ENCODE data around the gene CLN5.

CLN5 gene

GRCh38 chr13:76980075-76980718 lies 11.7 kb upstream of the CLN5 start:
- Histone ChIP-seq H3K27me3 (ENCODE audit: insufficient read depth, low read length) (peaks cover 18% of the 10 kb centered on the region), H3K9ac (ENCODE audit: low read depth, low read length) (no peak overlapping the region), H3K27ac (ENCODE audit: low read length) (no peak overlapping the region), H3K4me3 (ENCODE audit: low read length) (no peak overlapping the region), H3K4me1 (ENCODE audit: insufficient read depth, low read length) (0 out of 2 replicates have a peak, but pooled peaks cover 4% of the 10 kb centered on the region), H3K9me3 (ENCODE audit: insufficient read depth, low read depth, low read length) (no peaks in the 10 kb centered on the region), H3K36me3 (ENCODE audit: insufficient read depth, low read depth, low read length) (no peaks in the 10 kb centered on the region)

GRCh38 chr13:76982061-76982460 lies 9.8 kb upstream of the CLN5 start:
- Histone ChIP-seq H3K36me3 (ENCODE audit: insufficient read depth, low read depth, low read length) (no peaks in the 10 kb centered on the region), H3K4me3 (ENCODE audit: low read length) (no peak overlapping the region), H3K9me3 (ENCODE audit: insufficient read depth, low read depth, low read length) (no peaks in the 10 kb centered on the region), H3K27me3 (ENCODE audit: insufficient read depth, low read length) (peaks cover 27% of the 10 kb centered on the region), H3K27ac (ENCODE audit: low read length) (no peak overlapping the region), H3K9ac (ENCODE audit: low read depth, low read length) (no peak overlapping the region), H3K4me1 (ENCODE audit: insufficient read depth, low read length) (no peaks in the 10 kb centered on the region)

- Histone ChIP-seq H3K27ac (ENCODE audit: low read length) (no peak overlapping the region), H3K4me1 (ENCODE audit: insufficient read depth, low read length) (no peaks in the 10 kb centered on the region), H3K9ac (ENCODE audit: low read depth, low read length) (no peak overlapping the region), H3K36me3 (ENCODE audit: insufficient read depth, low read depth, low read length) (no peaks in the 10 kb centered on the region), H3K27me3 (ENCODE audit: insufficient read depth, low read length) (peaks cover 29% of the 10 kb centered on the region), H3K4me3 (ENCODE audit: low read length) (no peak overlapping the region), H3K9me3 (ENCODE audit: insufficient read depth, low read depth, low read length) (no peaks in the 10 kb centered on the region)
Observed at GRCh38 chr13:76983676-76984075, 8.2 kb upstream of the CLN5 start.

- H3K4me1 ChIP-seq (ENCODE audit: insufficient read depth, low read length): peaks cover 6% of the 10 kb centered on the region; the same call in 1 of the 2 replicates
- peak overlapping the region; percentile 97 for H3K4me3 ChIP-seq (ENCODE audit: low read length)
- peaks cover 6% of the 10 kb centered on the region; the same call in 1 of the 2 replicates for H3K27me3 ChIP-seq (ENCODE audit: insufficient read depth, low read length)
- H3K9me3 ChIP-seq (ENCODE audit: insufficient read depth, low read depth, low read length): no peaks in the 10 kb centered on the region
- no peak overlapping the region for H3K27ac ChIP-seq (ENCODE audit: low read length)
- H3K36me3 ChIP-seq (ENCODE audit: insufficient read depth, low read depth, low read length): peaks cover 10% of the 10 kb centered on the region
- H3K9ac ChIP-seq (ENCODE audit: low read depth, low read length): peak overlapping the region; percentile 92; the same call in 1 of the 2 replicates
Observed at GRCh38 chr13:76991432-76991795, 467 bp upstream of the CLN5 start.

GRCh38 chr13:76992548-76993001 lies 694 bp downstream of the CLN5 start:
- Histone ChIP-seq H3K9ac (ENCODE audit: low read depth, low read length) (peak overlapping the region; percentile 92), H3K36me3 (ENCODE audit: insufficient read depth, low read depth, low read length) (peaks cover 13% of the 10 kb centered on the region), H3K9me3 (ENCODE audit: insufficient read depth, low read depth, low read length) (no peaks in the 10 kb centered on the region), H3K4me1 (ENCODE audit: insufficient read depth, low read length) (peaks cover 6% of the 10 kb centered on the region; the same call in 1 of the 2 replicates), H3K27me3 (ENCODE audit: insufficient read depth, low read length) (no peaks in the 10 kb centered on the region; the same call in 1 of the 2 replicates), H3K27ac (ENCODE audit: low read length) (no peak overlapping the region), H3K4me3 (ENCODE audit: low read length) (peak overlapping the region; percentile 97)

GRCh38 chr13:76993021-76993420 lies 1.1 kb downstream of the CLN5 start:
- Histone ChIP-seq H3K9ac (ENCODE audit: low read depth, low read length) (peak overlapping the region; percentile 92; the same call in 1 of the 2 replicates), H3K36me3 (ENCODE audit: insufficient read depth, low read depth, low read length) (peaks cover 18% of the 10 kb centered on the region), H3K4me3 (ENCODE audit: low read length) (peak overlapping the region; percentile 97), H3K27ac (ENCODE audit: low read length) (no peak overlapping the region), H3K27me3 (ENCODE audit: insufficient read depth, low read length) (no peaks in the 10 kb centered on the region; the same call in 1 of the 2 replicates), H3K4me1 (ENCODE audit: insufficient read depth, low read length) (peaks cover 6% of the 10 kb centered on the region; the same call in 1 of the 2 replicates), H3K9me3 (ENCODE audit: insufficient read depth, low read depth, low read length) (no peaks in the 10 kb centered on the region)

- Histone ChIP-seq H3K4me1 (ENCODE audit: insufficient read depth, low read length) (peaks cover 6% of the 10 kb centered on the region; the same call in 1 of the 2 replicates), H3K9me3 (ENCODE audit: insufficient read depth, low read depth, low read length) (no peaks in the 10 kb centered on the region), H3K9ac (ENCODE audit: low read depth, low read length) (no peak overlapping the region), H3K36me3 (ENCODE audit: insufficient read depth, low read depth, low read length) (peaks cover 22% of the 10 kb centered on the region), H3K4me3 (ENCODE audit: low read length) (peak overlapping the region; percentile 97), H3K27ac (ENCODE audit: low read length) (no peak overlapping the region), H3K27me3 (ENCODE audit: insufficient read depth, low read length) (no peaks in the 10 kb centered on the region; the same call in 1 of the 2 replicates)
Observed at GRCh38 chr13:76993473-76993872, 1.6 kb downstream of the CLN5 start.

GRCh38 chr13:76994281-76994680 lies 2.4 kb downstream of the CLN5 start:
- Histone ChIP-seq H3K36me3 (ENCODE audit: insufficient read depth, low read depth, low read length) (peaks cover 30% of the 10 kb centered on the region), H3K9me3 (ENCODE audit: insufficient read depth, low read depth, low read length) (no peaks in the 10 kb centered on the region), H3K4me3 (ENCODE audit: low read length) (no peak overlapping the region), H3K27ac (ENCODE audit: low read length) (no peak overlapping the region), H3K27me3 (ENCODE audit: insufficient read depth, low read length) (no peaks in the 10 kb centered on the region; the same call in 1 of the 2 replicates), H3K9ac (ENCODE audit: low read depth, low read length) (no peak overlapping the region), H3K4me1 (ENCODE audit: insufficient read depth, low read length) (peaks cover 6% of the 10 kb centered on the region; the same call in 1 of the 2 replicates)

- no peaks in the 10 kb centered on the region for H3K4me1 ChIP-seq (ENCODE audit: insufficient read depth, low read length)
- H3K27ac ChIP-seq (ENCODE audit: low read length): no peak overlapping the region
- no peaks in the 10 kb centered on the region for H3K27me3 ChIP-seq (ENCODE audit: insufficient read depth, low read length)
- H3K9ac ChIP-seq (ENCODE audit: low read depth, low read length): no peak overlapping the region
- H3K36me3 ChIP-seq (ENCODE audit: insufficient read depth, low read depth, low read length): peaks cover 60% of the 10 kb centered on the region
- H3K9me3 ChIP-seq (ENCODE audit: insufficient read depth, low read depth, low read length): no peaks in the 10 kb centered on the region
- H3K4me3 ChIP-seq (ENCODE audit: low read length): no peak overlapping the region
Observed at GRCh38 chr13:77000475-77000874, 8.6 kb downstream of the CLN5 start.

GRCh38 chr13:77001540-77001939 lies 9.7 kb downstream of the CLN5 start:
- H3K9me3 ChIP-seq (ENCODE audit: insufficient read depth, low read depth, low read length): no peaks in the 10 kb centered on the region
- peaks cover 55% of the 10 kb centered on the region for H3K36me3 ChIP-seq (ENCODE audit: insufficient read depth, low read depth, low read length)
- no peaks in the 10 kb centered on the region for H3K4me1 ChIP-seq (ENCODE audit: insufficient read depth, low read length)
- H3K27ac ChIP-seq (ENCODE audit: low read length): no peak overlapping the region
- H3K4me3 ChIP-seq (ENCODE audit: low read length): no peak overlapping the region
- H3K27me3 ChIP-seq (ENCODE audit: insufficient read depth, low read length): no peaks in the 10 kb centered on the region
- H3K9ac ChIP-seq (ENCODE audit: low read depth, low read length): no peak overlapping the region

GRCh38 chr13:77001963-77002587 lies 10.2 kb downstream of the CLN5 start:
- Histone ChIP-seq H3K36me3 (ENCODE audit: insufficient read depth, low read depth, low read length) (peaks cover 60% of the 10 kb centered on the region), H3K9me3 (ENCODE audit: insufficient read depth, low read depth, low read length) (no peaks in the 10 kb centered on the region), H3K9ac (ENCODE audit: low read depth, low read length) (no peak overlapping the region), H3K4me3 (ENCODE audit: low read length) (no peak overlapping the region), H3K27me3 (ENCODE audit: insufficient read depth, low read length) (no peaks in the 10 kb centered on the region), H3K27ac (ENCODE audit: low read length) (no peak overlapping the region), H3K4me1 (ENCODE audit: insufficient read depth, low read length) (no peaks in the 10 kb centered on the region)
